Right lobe of liver (tissue), 6 donors: ENCODE measurements around the gene ST3GAL5. TPM values are rescaled to one million over a fixed set of nuclear protein-coding genes. Genes with fewer than 3 reads are reported as not detected.
"Not testable (repeated sequence)": the region's sequence is repeated elsewhere in the genome, so short reads cannot be mapped to it uniquely, and the experiment has no call there.

Experiments
- ATAC-seq, 4 donors: fragments of 200-7000 bp; cut with Tn5 transposase; one replicate each; pipeline ENCODE4 v1.9.1; 2020; ENCODE audit warnings: mild to moderate bottlenecking in 4 of 4, moderate library complexity in 4 of 4
- DNase-seq, 3 donors: peaks; one replicate each; pipeline ENCODE4 v3.0.0-alpha.2; 2020
- H3K27ac ChIP-seq, 3 donors: fragments of 200-600 bp; one replicate each; pipeline ENCODE4 v1.8.0; 2022
- H3K27me3 ChIP-seq, 2 donors: fragments of 200-600 bp; one replicate each; pipeline ENCODE4 v1.8.0; 2022
- H3K36me3 ChIP-seq, 4 donors: fragments of 200-600 bp; sonication (generic) in 1 of 4; one replicate each; pipeline versions ENCODE4 v1.5.1 to v1.8.0; 2017 to 2022; ENCODE audit warnings: control low read depth in 1 of 4
- H3K4me1 ChIP-seq, 4 donors: fragments of 200-600 bp; sonication (generic) in 1 of 4; one replicate each; pipeline versions ENCODE4 v1.5.1 to v1.8.0; 2017 to 2022; ENCODE audit warnings: control low read depth in 1 of 4
- H3K4me3 ChIP-seq, 3 donors: fragments of 200-600 bp; one replicate each; pipeline ENCODE4 v1.8.0; 2022
- H3K9me3 ChIP-seq, 4 donors: fragments of 200-600 bp; sonication (generic) in 1 of 4; one replicate each; pipeline versions ENCODE4 v1.5.1 to v1.8.0; 2017 to 2022; ENCODE audit warnings: control low read depth in 1 of 4
- CTCF ChIP-seq, 4 donors: fragments of 200-600 bp in 3 of 4; fragments of 450-650 bp in 1 of 4; IDR thresholded peaks; one replicate each; pipeline versions ENCODE4 v1.5.1 to v1.8.0; 2016 to 2022; ENCODE audit warnings: antibody characterized with exemption in 4 of 4, mild to moderate bottlenecking in 2 of 4
- POLR2A ChIP-seq: fragments of 450-650 bp; IDR thresholded peaks from one replicate; pipeline ENCODE4 v1.6.1; 2017; ENCODE audit warnings: antibody characterized with exemption, mild to moderate bottlenecking
- WGBS: methylation state at CpG from one replicate; pipeline ENCODE4 v1.1.6; 2018; ENCODE audit warnings: low coverage, low lambda C conversion rate; ENCODE audit not compliant: insufficient coverage; ENCODE audit errors: missing lambda C conversion rate; 5-methylcytosine and 5-hydroxymethylcytosine counted together
- intact Hi-C, 2 donors: fragments of 100-400 bp; cut with DNase I; formaldehyde crosslinking; loops; one replicate each; pipeline versions ENCODE4 v1.11.2 to v1.14.1; 2022
- total RNA-seq, 6 experiments: library from RNA; depleted of rRNA in 2 of 6; stranded (reverse); fragments of >200 nt in 2 of 6; fragmentation: NEBNext Ultra II Directional in 3 of 6; extraction: Animal tissue kit (Norgen Biotek cat#: 25700) in 3 of 6; gene quantifications; one replicate each; pipeline versions ENCODE4 v1.1.0 to v1.2.4, GENCODE V29; 2016 to 2023
- donor health status: DM: no; HTN: yes; CAD: no.
- donor health status: DM: no; HTN: no; CAD: no.
- donor health status: DM: no; HTN: no; CAD: no.
- donor health status: DM: no; HTN: yes; CAD: no.
- donor health status: DM: no; HTN: yes; CAD: no.

ST3GAL5 gene
- total RNA-seq, 6 experiments from 2014 or later, result 8.6 to 22.2 (median 10.9) TPM

- ATAC-seq (peak in 1 of 4 donors; percentile 46), DNase-seq (no peak)
- intact Hi-C loops, result loop anchor here in 1 of 2 donors (2.0 kb wide), 1 partner anchor 47 kb away; the partner anchor contains the start of gene ST3GAL5
- WGBS, result 61% methylated on average over 3 of the region's 3 CpGs
- H3K9me3 ChIP-seq, result no peaks in the 10 kb centered on the region
- H3K27me3 ChIP-seq, result no peaks in the 10 kb centered on the region
- H3K27ac ChIP-seq, result peak overlapping the region; percentile 64 to 90 (median 79)
- peaks cover 0 to 49% (median 14%) of the 10 kb centered on the region in 4 donors for H3K4me1 ChIP-seq
- H3K36me3 ChIP-seq, result no peaks in the 10 kb centered on the region
- TF ChIP-seq POLR2A (no peak), CTCF (IDR thresholded peaks at IDR 0.05) (no peak)
- H3K4me3 ChIP-seq, result no peak overlapping the region
Observed at GRCh38 chr2:85935746-85936208, 47.0 kb upstream of the ST3GAL5 start.

GRCh38 chr2:85935170-85935745 is 46.5 kb upstream of the ST3GAL5 start:
- no peak overlapping the region for H3K27ac ChIP-seq
- no peak for DNase-seq

GRCh38 chr2:85933753-85934594 is 45.2 kb upstream of the ST3GAL5 start:
- no peak for DNase-seq
- TF ChIP-seq CTCF (IDR thresholded peaks at IDR 0.05), result no peak
- no peak for TF ChIP-seq POLR2A
- peak in 3 of 4 donors; percentile 1 to 31 (median 16) for ATAC-seq
- Histone ChIP-seq H3K4me3 (no peak overlapping the region), H3K36me3 (no peaks in the 10 kb centered on the region), H3K27ac (no peak overlapping the region), H3K9me3 (no peaks in the 10 kb centered on the region), H3K27me3 (no peaks in the 10 kb centered on the region), H3K4me1 (peaks cover 0 to 50% (median 13%) of the 10 kb centered on the region in 4 donors)
- intact Hi-C loops, result no loop called here
- WGBS, result 29% methylated on average over 7 of the region's 7 CpGs

More at GRCh38 chr2:85935170-85935745, 46.5 kb upstream of the ST3GAL5 start:
- TF ChIP-seq CTCF (IDR thresholded peaks at IDR 0.05) (no peak), POLR2A (no peak)
- Histone ChIP-seq H3K4me3 (no peak overlapping the region), H3K36me3 (no peaks in the 10 kb centered on the region), H3K4me1 (peaks cover 0 to 52% (median 14%) of the 10 kb centered on the region in 4 donors), H3K27me3 (no peaks in the 10 kb centered on the region), H3K9me3 (no peaks in the 10 kb centered on the region)
- intact Hi-C loops, result no loop called here
- 85% methylated on average over 6 of the region's 6 CpGs for WGBS
- no peak for ATAC-seq

GRCh38 chr2:85931151-85931550 is 42.4 kb upstream of the ST3GAL5 start:
- DNase-seq, intact Hi-C loops, H3K27me3 ChIP-seq, ATAC-seq, H3K27ac ChIP-seq, H3K36me3 ChIP-seq, H3K4me3 ChIP-seq, H3K9me3 ChIP-seq: not testable (repeated sequence)
- peaks cover 0 to 27% (median 3%) of the 10 kb centered on the region in 4 donors for H3K4me1 ChIP-seq
- WGBS, result 77% methylated on average over 6 of the region's 7 CpGs
